ENCODE data around the gene ALLC.

GRCh38 chr2:3749201-3749600 lies 91.2 kb downstream of the ALLC start:
- TF ChIP-seq CTCF (IDR thresholded peaks at IDR 0.05): no peak
- TF ChIP-seq EP300 (IDR thresholded peaks at IDR 0.05): no peak
- TF ChIP-seq POLR2A (IDR thresholded peaks at IDR 0.05): no peak
